Activated naive CD4-positive, alpha-beta T cell treated with anti-CD3 and anti-CD28 coated beads for 36 hours (primary cell): ENCODE results near the gene ZBTB18. TPM values are rescaled to one million over a fixed set of nuclear protein-coding genes. Genes with fewer than 3 reads are reported as not detected.
"Not testable (repeated sequence)": the region's sequence is repeated elsewhere in the genome, so short reads cannot be mapped to it uniquely, and the experiment has no call there.

Experiments
- CTCF ChIA-PET: fragments of 350-600 bp; sonication (Branson Sonifier 250); formaldehyde crosslinking; loops from one replicate; lab custom pipeline; 2021; ENCODE audit warnings: antibody characterized with exemption; lab: Charles Lee
- DNase-seq: peaks from one replicate; pipeline ENCODE4 v3.0.0-alpha.2; 2020
- H3K27ac Mint-ChIP-seq: one replicate; pipeline ENCODE4 v1.8.0; 2021; ENCODE audit warnings: mild to moderate bottlenecking, mixed read lengths
- H3K27me3 Mint-ChIP-seq: one replicate; pipeline ENCODE4 v1.8.0; 2021; ENCODE audit warnings: low read depth, mixed read lengths
- H3K36me3 Mint-ChIP-seq: one replicate; pipeline ENCODE4 v1.8.0; 2021; ENCODE audit warnings: low read depth, mixed read lengths
- H3K4me1 Mint-ChIP-seq: one replicate; pipeline ENCODE4 v1.8.0; 2021; ENCODE audit warnings: low read depth, mixed read lengths
- H3K4me3 Mint-ChIP-seq: one replicate; pipeline ENCODE4 v1.8.0; 2021; ENCODE audit warnings: mild to moderate bottlenecking, moderate library complexity, mixed read lengths
- H3K9me3 Mint-ChIP-seq: one replicate; pipeline ENCODE4 v1.8.0; 2021; ENCODE audit warnings: mixed read lengths
- intact Hi-C: fragments of 100-400 bp; cut with micrococcal nuclease; formaldehyde crosslinking; loops from one replicate; pipeline ENCODE4 v1.15.1; 2023
- total RNA-seq, 2 experiments: library from RNA; stranded (reverse); gene quantifications; one replicate each; pipeline ENCODE4 v1.2.3, GENCODE V29; 2021

ZBTB18 gene
- total RNA-seq, 2 experiments from 2014 or later = 7.2 to 7.4 TPM

DNA sequence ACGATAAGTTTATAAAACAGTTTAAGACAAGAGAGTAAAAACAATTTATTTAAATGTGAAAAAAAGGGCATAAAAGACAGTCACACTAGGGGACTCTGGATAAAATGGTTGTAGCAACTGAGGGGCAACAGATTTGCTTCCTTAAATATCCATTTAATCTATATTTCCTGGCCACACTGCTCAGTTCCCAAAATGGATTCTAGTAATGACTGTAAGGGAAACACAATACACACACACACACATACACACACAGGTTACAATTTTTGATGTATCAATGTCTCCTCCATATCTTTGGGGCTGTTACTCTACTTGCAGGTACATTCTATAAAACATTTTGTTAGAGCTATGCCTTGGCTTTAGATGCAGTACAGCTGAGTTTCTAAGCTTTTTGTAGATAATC, 4.8 kb upstream of the ZBTB18 start:
- not testable (repeated sequence) for H3K27ac Mint-ChIP-seq, H3K27me3 Mint-ChIP-seq, H3K4me3 Mint-ChIP-seq, H3K9me3 Mint-ChIP-seq, DNase-seq, H3K36me3 Mint-ChIP-seq
- intact Hi-C loops = loop anchor here (2.0 to 5.0 kb wide), 2 partner anchors 43 to 551 kb away; no protein-coding TSS in a partner anchor
- peaks cover 40% of the 10 kb centered on the region for H3K4me1 Mint-ChIP-seq
- CTCF ChIA-PET = interaction anchor here (0.8 kb wide), 1 partner anchor 14 kb away, joined by 5 read pairs; no protein-coding TSS in a partner anchor

DNA sequence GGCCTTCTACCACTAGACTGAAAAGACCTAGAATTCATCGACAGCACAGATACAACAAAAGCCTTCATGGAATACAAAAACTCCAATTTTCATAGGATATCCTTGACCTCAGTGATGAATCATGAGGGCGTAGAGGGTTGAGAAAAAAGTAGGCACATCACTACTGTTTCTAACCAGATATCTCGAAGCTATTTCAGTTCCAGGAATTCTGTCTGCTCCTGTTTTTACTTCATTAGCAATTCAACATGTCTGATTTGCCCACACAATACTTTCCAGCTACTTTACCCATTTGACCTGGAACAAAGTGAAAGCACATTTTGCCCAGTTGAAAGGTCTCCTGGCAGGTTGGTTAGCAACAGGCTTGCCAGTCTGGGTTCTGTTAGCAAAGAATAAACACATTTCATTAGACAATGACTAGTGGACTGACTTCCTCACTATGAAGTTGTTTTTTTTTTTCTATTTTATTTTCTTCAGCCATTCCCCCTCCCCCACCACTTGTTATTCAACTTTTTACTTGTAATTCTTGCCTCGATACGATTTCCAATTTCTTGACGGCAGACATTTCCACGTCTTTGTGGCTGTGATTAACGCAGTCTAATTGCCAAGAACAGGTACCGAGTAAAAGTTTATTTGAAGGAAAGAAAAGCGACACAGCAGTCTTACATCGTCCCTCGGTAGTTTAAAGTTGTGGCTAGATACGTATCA, 4.0 kb upstream of the ZBTB18 start:
- H3K4me3 Mint-ChIP-seq = peak overlapping the region; percentile 94
- DNase-seq = no peak
- H3K36me3 Mint-ChIP-seq = peaks cover 2% of the 10 kb centered on the region
- H3K27me3 Mint-ChIP-seq = no peaks in the 10 kb centered on the region
- CTCF ChIA-PET = no interaction called here
- no peaks in the 10 kb centered on the region for H3K9me3 Mint-ChIP-seq
- peaks cover 45% of the 10 kb centered on the region for H3K4me1 Mint-ChIP-seq
- peak overlapping the region; percentile 96 for H3K27ac Mint-ChIP-seq
- intact Hi-C loops = loop anchor here (2.0 to 5.0 kb wide), 2 partner anchors 44 to 550 kb away; no protein-coding TSS in a partner anchor

- no peaks in the 10 kb centered on the region for H3K27me3 Mint-ChIP-seq
- peaks cover 45% of the 10 kb centered on the region for H3K4me1 Mint-ChIP-seq
- H3K9me3 Mint-ChIP-seq = no peaks in the 10 kb centered on the region
- H3K27ac Mint-ChIP-seq = peak overlapping the region; percentile 96
- peaks cover 2% of the 10 kb centered on the region for H3K36me3 Mint-ChIP-seq
- no peak for DNase-seq
- H3K4me3 Mint-ChIP-seq = peak overlapping the region; percentile 94
- intact Hi-C loops = loop anchor here (1.0 to 5.0 kb wide), 15 partner anchors 28 to 923 kb away; partner anchors contain the start of genes AKT3, CEP170, COX20 and DESI2
- CTCF ChIA-PET = interaction anchor here (0.6 kb wide), 1 partner anchor 179 kb away, joined by 4 read pairs; no protein-coding TSS in a partner anchor
These were observed 3.3 kb upstream of the ZBTB18 start for GRCh38 chr1:244047621-244048255.

- peak overlapping the region; percentile 94 for H3K4me3 Mint-ChIP-seq
- intact Hi-C loops = loop anchor here (1.0 to 5.0 kb wide), 14 partner anchors 27 to 922 kb away; partner anchors contain the start of genes AKT3, CEP170, COX20 and DESI2
- peak overlapping the region; percentile 70 for H3K27ac Mint-ChIP-seq
- H3K9me3 Mint-ChIP-seq = no peaks in the 10 kb centered on the region
- H3K36me3 Mint-ChIP-seq = peaks cover 2% of the 10 kb centered on the region
- peak; percentile 98 for DNase-seq
- CTCF ChIA-PET = interaction anchor here (0.6 kb wide), 1 partner anchor 179 kb away, joined by 4 read pairs; no protein-coding TSS in a partner anchor
- H3K27me3 Mint-ChIP-seq = no peaks in the 10 kb centered on the region
- peaks cover 45% of the 10 kb centered on the region for H3K4me1 Mint-ChIP-seq
These were observed 2.6 kb upstream of the ZBTB18 start for GRCh38 chr1:244048256-244049161.

DNA sequence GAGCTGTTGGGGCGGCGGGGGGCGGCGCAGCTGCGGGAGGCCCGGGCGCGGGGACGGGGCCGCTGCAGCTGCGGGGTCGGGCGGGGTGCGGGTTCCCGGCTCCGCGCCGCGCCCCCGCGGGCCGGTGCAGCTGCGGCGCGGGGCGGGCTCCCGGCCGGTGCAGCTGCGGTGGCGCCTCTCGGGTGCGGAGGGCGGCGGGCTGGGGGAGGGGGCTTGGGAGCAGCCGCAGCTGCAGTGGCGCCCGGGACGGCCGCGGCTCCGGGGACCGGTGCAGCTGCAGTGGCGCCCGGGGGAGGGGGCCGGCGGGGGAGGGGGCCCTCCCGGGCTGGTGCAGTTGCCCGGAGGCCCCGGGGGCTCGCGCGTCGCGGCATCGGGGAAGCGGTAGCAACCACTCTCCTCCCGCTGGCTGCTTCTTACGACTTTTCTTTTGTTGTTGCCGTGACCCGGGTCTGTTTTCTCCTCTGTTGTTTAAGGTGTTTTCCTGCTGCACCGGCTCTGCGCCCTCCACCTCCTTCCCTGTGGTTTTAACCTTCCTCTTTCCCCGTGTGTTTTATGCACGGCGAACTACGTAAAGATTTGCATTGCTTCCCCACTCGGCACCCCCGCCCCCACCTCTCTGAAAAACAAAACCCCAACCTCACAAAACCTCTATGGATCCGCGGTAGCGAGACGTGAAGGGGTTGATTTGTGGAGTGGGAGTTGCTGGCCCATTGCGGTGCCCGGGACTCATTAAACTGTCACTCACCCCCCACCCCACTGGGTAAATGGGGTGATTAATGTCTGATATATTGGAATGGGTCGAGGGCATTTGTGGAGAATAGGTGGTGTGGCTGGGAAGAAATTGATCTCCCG, 1.7 kb upstream of the ZBTB18 start:
- CTCF ChIA-PET = interaction anchor here (0.7 kb wide), 1 partner anchor 1218 kb away, joined by 3 read pairs; no protein-coding TSS in a partner anchor
- peak overlapping the region; percentile 94 for H3K4me3 Mint-ChIP-seq
- H3K36me3 Mint-ChIP-seq = peaks cover 2% of the 10 kb centered on the region
- H3K27me3 Mint-ChIP-seq = no peaks in the 10 kb centered on the region
- DNase-seq = peak; percentile 48
- peaks cover 45% of the 10 kb centered on the region for H3K4me1 Mint-ChIP-seq
- H3K9me3 Mint-ChIP-seq = no peaks in the 10 kb centered on the region
- intact Hi-C loops = loop anchor here (1.0 to 5.0 kb wide), 5 partner anchors 224 to 921 kb away; partner anchors contain the start of gene DESI2
- peak overlapping the region; percentile 84 for H3K27ac Mint-ChIP-seq

DNA sequence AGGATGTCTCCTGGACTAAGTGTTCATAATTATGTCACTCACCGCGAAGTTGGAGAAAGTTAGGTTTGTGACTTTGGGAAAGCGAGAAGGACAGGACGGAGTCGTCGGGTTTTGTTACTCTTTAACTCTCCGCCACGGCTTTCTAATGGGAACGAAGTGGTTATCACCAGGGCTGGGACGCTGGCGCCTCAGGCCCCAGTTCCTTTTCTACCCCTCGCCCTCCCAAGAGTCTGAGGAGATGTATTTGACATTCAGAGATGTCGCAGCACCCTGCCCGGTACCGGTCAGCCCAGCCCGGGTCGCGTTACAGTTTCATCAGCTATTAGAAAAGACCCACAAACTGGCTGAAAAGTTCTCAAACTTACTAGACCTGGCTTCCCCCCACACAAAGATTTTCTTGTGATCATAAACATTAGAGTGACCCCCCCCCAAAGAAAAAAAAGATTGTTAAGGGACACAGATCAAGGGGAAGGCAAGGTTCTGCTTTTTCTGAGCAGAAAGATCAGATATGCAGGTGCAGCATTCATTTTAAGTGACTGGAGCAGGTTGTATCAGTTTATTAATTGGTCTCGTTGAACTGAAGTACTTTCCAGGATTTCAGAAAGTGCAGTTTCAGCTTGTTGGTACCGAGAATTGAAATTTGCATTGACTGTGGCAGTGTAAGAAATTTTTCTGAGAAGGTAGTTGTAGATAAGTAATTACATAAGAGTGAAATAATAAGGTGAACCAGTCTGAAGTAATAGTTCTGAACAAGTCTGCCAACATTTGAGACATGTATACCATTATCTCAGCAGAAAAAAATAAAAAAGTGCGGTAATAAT, 859 bp upstream of the ZBTB18 start:
- Mint-ChIP-seq H3K27me3 (no peaks in the 10 kb centered on the region), H3K36me3 (peaks cover 2% of the 10 kb centered on the region), H3K27ac (peak overlapping the region; percentile 84), H3K9me3 (no peaks in the 10 kb centered on the region), H3K4me3 (peak overlapping the region; percentile 94), H3K4me1 (peaks cover 41% of the 10 kb centered on the region)
- DNase-seq = no peak
- CTCF ChIA-PET = interaction anchor here (0.7 kb wide), 1 partner anchor 1217 kb away, joined by 3 read pairs; no protein-coding TSS in a partner anchor
- intact Hi-C loops = loop anchor here (1.0 kb wide), 1 partner anchor 223 kb away; no protein-coding TSS in a partner anchor

DNA sequence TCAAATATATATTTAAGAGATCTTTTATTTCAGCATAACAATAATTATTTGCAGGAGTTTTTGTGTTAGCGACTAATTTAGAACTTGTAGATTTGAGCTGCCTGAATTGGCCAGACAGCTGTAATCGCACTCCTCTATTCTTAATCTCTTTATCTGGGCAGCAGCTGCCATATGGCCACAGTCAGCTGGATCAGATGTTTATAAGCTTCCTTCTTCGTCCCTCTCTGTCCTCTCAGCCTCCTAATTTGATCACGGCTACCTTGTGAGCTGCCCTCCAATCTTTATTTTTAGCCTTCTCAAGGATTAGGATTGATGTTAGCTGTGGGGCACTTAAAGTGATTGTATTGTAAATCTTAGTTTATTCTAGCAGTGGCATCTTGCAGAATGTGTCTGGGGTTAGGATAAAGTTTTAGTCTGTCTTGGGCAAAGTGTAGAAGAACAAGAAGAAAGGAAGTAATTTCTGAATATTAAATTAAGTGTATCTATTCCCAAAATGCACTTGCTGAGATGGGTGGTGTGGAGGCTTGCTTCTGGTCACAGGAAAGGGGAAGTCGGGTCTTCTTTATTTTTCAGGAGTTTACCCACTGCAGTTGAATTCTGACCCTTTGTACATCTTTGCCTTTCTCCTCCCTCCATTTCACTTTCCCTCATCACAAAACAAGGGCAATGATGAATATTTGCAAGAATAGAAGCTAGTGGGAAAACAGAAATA, 1.1 kb downstream of the ZBTB18 start:
- no peaks in the 10 kb centered on the region for H3K9me3 Mint-ChIP-seq
- no peaks in the 10 kb centered on the region for H3K27me3 Mint-ChIP-seq
- CTCF ChIA-PET = interaction anchor here (0.6 to 0.7 kb wide), 2 partner anchors 16 to 341 kb away, joined by 4 to 5 read pairs; no protein-coding TSS in a partner anchor
- peaks cover 30% of the 10 kb centered on the region for H3K4me1 Mint-ChIP-seq
- H3K27ac Mint-ChIP-seq = no peak overlapping the region
- DNase-seq = no peak
- H3K4me3 Mint-ChIP-seq = no peak overlapping the region
- H3K36me3 Mint-ChIP-seq = peaks cover 2% of the 10 kb centered on the region
- intact Hi-C loops = no loop called here

DNA sequence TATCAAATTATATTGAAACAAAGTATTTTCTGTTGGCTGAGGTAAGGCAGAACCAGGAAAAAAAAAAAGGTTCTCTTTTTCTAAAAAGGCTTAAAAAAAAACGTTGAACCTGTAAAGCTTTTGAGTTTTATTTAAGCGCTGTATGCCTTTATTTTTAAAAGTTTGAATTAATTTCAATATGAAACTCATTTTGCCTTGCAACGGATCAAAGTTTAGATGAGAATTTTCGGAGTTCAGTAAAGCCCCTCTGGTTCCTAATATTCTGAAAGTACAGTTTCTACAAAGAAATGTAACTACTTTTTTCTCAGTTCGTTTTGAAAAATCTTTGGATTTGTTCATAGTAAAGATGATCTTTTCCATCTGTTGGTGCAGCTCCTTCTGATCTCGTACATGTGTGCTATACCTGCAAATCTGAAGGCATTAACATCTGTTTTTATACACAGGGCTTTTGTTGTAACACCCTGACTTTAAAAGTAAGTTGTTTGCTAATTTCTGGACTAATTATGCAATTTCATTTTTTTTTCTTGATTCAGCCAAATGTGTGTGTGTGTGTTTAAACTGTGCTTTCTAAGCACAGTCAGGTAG, 1.7 kb downstream of the ZBTB18 start:
- DNase-seq = no peak
- no peak overlapping the region for H3K27ac Mint-ChIP-seq
- no peak overlapping the region for H3K4me3 Mint-ChIP-seq
- H3K36me3 Mint-ChIP-seq = peaks cover 2% of the 10 kb centered on the region
- intact Hi-C loops = no loop called here
- no peaks in the 10 kb centered on the region for H3K27me3 Mint-ChIP-seq
- CTCF ChIA-PET = no interaction called here
- peaks cover 29% of the 10 kb centered on the region for H3K4me1 Mint-ChIP-seq
- H3K9me3 Mint-ChIP-seq = no peaks in the 10 kb centered on the region

DNA sequence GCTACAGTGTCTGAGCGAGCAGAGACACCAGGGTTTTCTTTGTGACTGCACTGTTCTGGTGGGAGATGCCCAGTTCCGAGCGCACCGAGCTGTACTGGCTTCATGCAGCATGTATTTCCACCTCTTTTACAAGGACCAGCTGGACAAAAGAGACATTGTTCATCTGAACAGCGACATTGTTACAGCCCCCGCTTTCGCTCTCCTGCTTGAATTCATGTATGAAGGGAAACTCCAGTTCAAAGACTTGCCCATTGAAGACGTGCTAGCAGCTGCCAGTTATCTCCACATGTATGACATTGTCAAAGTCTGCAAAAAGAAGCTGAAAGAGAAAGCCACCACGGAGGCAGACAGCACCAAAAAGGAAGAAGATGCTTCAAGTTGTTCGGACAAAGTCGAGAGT, 2.7 kb downstream of the ZBTB18 start:
- intact Hi-C loops = no loop called here
- Mint-ChIP-seq H3K9me3 (no peaks in the 10 kb centered on the region), H3K36me3 (peaks cover 2% of the 10 kb centered on the region), H3K27ac (no peak overlapping the region), H3K4me1 (peaks cover 29% of the 10 kb centered on the region), H3K4me3 (no peak overlapping the region), H3K27me3 (no peaks in the 10 kb centered on the region)
- DNase-seq = no peak
- CTCF ChIA-PET = no interaction called here
